HEK293 (cell line): ENCODE measurements around the gene EXOSC5.

Experiments
- CTCF ChIA-PET: fragments of 350-600 bp; formaldehyde crosslinking; extraction: SDS; loops from one replicate; lab custom pipeline; 2021; ENCODE audit warnings: antibody characterized with exemption; lab: Yijun Ruan, JAX
- POLR2A ChIA-PET: fragments of 300-600 bp; formaldehyde crosslinking; extraction: SDS; loops from one replicate; lab custom pipeline; 2020; ENCODE audit warnings: antibody characterized with exemption, inconsistent platforms; lab: Yijun Ruan, JAX
- H3K27ac ChIP-seq: fragments of 200-500 bp; sonication (Bioruptor generic); 2 replicates; pipeline ENCODE4 v1.5.1; 2014; ENCODE audit warnings: low read depth, low read length, control low read depth, inconsistent platforms; ENCODE audit errors: extremely low read depth
- H3K36me3 ChIP-seq, 2 experiments: fragments of 200-500 bp in 1 of 2; sonication (Bioruptor generic) in 1 of 2; 1 replicate in 1 of 2; 2 replicates in 1 of 2; pipeline ENCODE4 v1.5.1; 2014 to 2017; ENCODE audit warnings: inconsistent platforms in 2 of 2, low read length in 2 of 2; ENCODE audit not compliant: control insufficient read depth in 2 of 2, insufficient read depth in 1 of 2
- H3K4me1 ChIP-seq: fragments of 200-500 bp; sonication (Bioruptor generic); 2 replicates; pipeline ENCODE4 v1.5.1; 2014; ENCODE audit warnings: mild to moderate bottlenecking, low read length, inconsistent platforms; ENCODE audit not compliant: control insufficient read depth, insufficient read depth
- H3K4me3 ChIP-seq: 2 replicates; pipeline ENCODE4 v1.5.1; 2011; ENCODE audit warnings: low read depth, mild to moderate bottlenecking, control low read depth, low read length, moderate library complexity
- H3K9me3 ChIP-seq: fragments of 200-500 bp; sonication (Bioruptor generic); 2 replicates; pipeline ENCODE4 v1.5.1; 2014; ENCODE audit warnings: low read depth, low read length, inconsistent platforms; ENCODE audit not compliant: control insufficient read depth, insufficient read depth
- KLF7 ChIP-seq: fragments of 450-650 bp; formaldehyde crosslinking; IDR thresholded peaks from 2 replicates; pipeline ENCODE4 v1.5.1; 2016; ENCODE audit warnings: missing biosample characterization, missing genetic modification characterization, borderline replicate concordance
- ZFP37 ChIP-seq: fragments of 450-650 bp; formaldehyde crosslinking; IDR thresholded peaks from 2 replicates; pipeline ENCODE4 v1.5.1; 2016; ENCODE audit warnings: missing biosample characterization, missing genetic modification characterization
- ZNF114 ChIP-seq: fragments of 450-650 bp; formaldehyde crosslinking; IDR thresholded peaks from 2 replicates; pipeline ENCODE4 v1.5.0; 2017; ENCODE audit warnings: missing biosample characterization, missing genetic modification characterization
- ZNF148 ChIP-seq: fragments of 450-650 bp; formaldehyde crosslinking; IDR thresholded peaks from 2 replicates; pipeline ENCODE4 v1.5.0; 2017; ENCODE audit warnings: missing biosample characterization, missing genetic modification characterization, borderline replicate concordance
- ZNF221 ChIP-seq: fragments of 450-650 bp; formaldehyde crosslinking; IDR thresholded peaks from 2 replicates; pipeline ENCODE4 v1.5.1; 2017; ENCODE audit warnings: missing biosample characterization, missing genetic modification characterization, borderline replicate concordance
- ZNF223 ChIP-seq: fragments of 450-650 bp; formaldehyde crosslinking; IDR thresholded peaks from 2 replicates; pipeline ENCODE4 v1.5.1; 2016; ENCODE audit warnings: missing biosample characterization, missing genetic modification characterization
- ZNF274 ChIP-seq, 2 experiments: fragments of 200-500 bp in 1 of 2; fragments of 450-650 bp in 1 of 2; sonication (Bioruptor generic) in 1 of 2; formaldehyde crosslinking in 1 of 2; IDR thresholded peaks; 2 replicates each; pipeline versions ENCODE4 v1.5.1 to v1.6.1; 2014 to 2016; ENCODE audit warnings: borderline replicate concordance in 1 of 2, inconsistent platforms in 1 of 2, low read length in 1 of 2, missing biosample characterization in 1 of 2, missing genetic modification characterization in 1 of 2
- ZNF530 ChIP-seq: fragments of 450-650 bp; formaldehyde crosslinking; IDR thresholded peaks from 2 replicates; pipeline ENCODE4 v1.5.1; 2016; ENCODE audit warnings: low read depth, missing biosample characterization, missing genetic modification characterization
- ZNF544 ChIP-seq: fragments of 450-650 bp; formaldehyde crosslinking; IDR thresholded peaks from 2 replicates; pipeline ENCODE4 v1.5.0; 2017; ENCODE audit warnings: missing biosample characterization, missing genetic modification characterization
- ZNF548 ChIP-seq: fragments of 450-650 bp; formaldehyde crosslinking; IDR thresholded peaks from 2 replicates; pipeline ENCODE4 v1.5.1; 2016; ENCODE audit warnings: missing biosample characterization, missing genetic modification characterization
- ZNF629 ChIP-seq: fragments of 450-650 bp; formaldehyde crosslinking; IDR thresholded peaks from 2 replicates; pipeline ENCODE4 v1.5.1; 2017; ENCODE audit warnings: missing biosample characterization, missing genetic modification characterization
- ZNF677 ChIP-seq: fragments of 450-650 bp; IDR thresholded peaks from 2 replicates; pipeline ENCODE4 v1.5.0; 2018; ENCODE audit warnings: missing biosample characterization, mild to moderate bottlenecking, missing genetic modification characterization, moderate library complexity
- ZSCAN30 ChIP-seq: fragments of 450-650 bp; IDR thresholded peaks from 2 replicates; pipeline ENCODE4 v1.5.1; 2018; ENCODE audit warnings: missing biosample characterization, mild to moderate bottlenecking, missing genetic modification characterization, moderate library complexity
- ZSCAN4 ChIP-seq: fragments of 450-650 bp; formaldehyde crosslinking; IDR thresholded peaks from 2 replicates; pipeline ENCODE4 v1.5.1; 2017; ENCODE audit warnings: missing biosample characterization, missing genetic modification characterization
- TF ChIP-seq, protein P1 (sequence below): IDR thresholded peaks from 2 replicates; pipeline ENCODE4 v1.6.1; 2011; ENCODE audit warnings: mild to moderate bottlenecking, low read depth, low read length, borderline replicate concordance
- TF ChIP-seq, protein P2 (sequence below): fragments of 450-650 bp; formaldehyde crosslinking; IDR thresholded peaks from 2 replicates; pipeline ENCODE4 v1.5.1; 2016; ENCODE audit warnings: missing biosample characterization, missing genetic modification characterization
- TF ChIP-seq, protein P3 (sequence below): fragments of 450-650 bp; formaldehyde crosslinking; IDR thresholded peaks from 2 replicates; pipeline ENCODE4 v1.5.1; 2017; ENCODE audit warnings: missing biosample characterization, missing genetic modification characterization

Gene EXOSC5

GRCh38 chr19:41415154-41415571, 18.0 kb upstream of the EXOSC5 start:
- peaks cover 32 to 40% of the 10 kb centered on the region in 2 experiments for H3K36me3 ChIP-seq

More at GRCh38 chr19:41415154-41415571, 18.0 kb upstream of the EXOSC5 start:
- POLR2A ChIA-PET: no interaction called here
- TF ChIP-seq ZNF274 (IDR thresholded peaks at IDR 0.05; ENCODE audit: low read length) (no peak), ZNF274 (tag by site-specific recombination; IDR thresholded peaks at IDR 0.05; ENCODE audit: borderline replicate concordance) (no peak), ZNF544 (tag by site-specific recombination) (no peak), ZSCAN30 (tag by site-specific recombination) (no peak), ZNF677 (no peak), ZSCAN4 (tag by site-specific recombination) (no peak), ZNF629 (no peak), ZNF223 (tag by site-specific recombination) (no peak), KLF7 (tag by site-specific recombination) (no peak), ZFP37 (tag by site-specific recombination) (no peak), ZNF530 (tag by site-specific recombination) (no peak), ZNF221 (tag by site-specific recombination) (no peak), ZNF114 (tag by site-specific recombination) (no peak), ZNF548 (no peak), ZNF148 (tag by site-specific recombination) (no peak)
- TF ChIP-seq, protein P1, sequence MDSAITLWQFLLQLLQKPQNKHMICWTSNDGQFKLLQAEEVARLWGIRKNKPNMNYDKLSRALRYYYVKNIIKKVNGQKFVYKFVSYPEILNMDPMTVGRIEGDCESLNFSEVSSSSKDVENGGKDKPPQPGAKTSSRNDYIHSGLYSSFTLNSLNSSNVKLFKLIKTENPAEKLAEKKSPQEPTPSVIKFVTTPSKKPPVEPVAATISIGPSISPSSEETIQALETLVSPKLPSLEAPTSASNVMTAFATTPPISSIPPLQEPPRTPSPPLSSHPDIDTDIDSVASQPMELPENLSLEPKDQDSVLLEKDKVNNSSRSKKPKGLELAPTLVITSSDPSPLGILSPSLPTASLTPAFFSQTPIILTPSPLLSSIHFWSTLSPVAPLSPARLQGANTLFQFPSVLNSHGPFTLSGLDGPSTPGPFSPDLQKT: no peak
- TF ChIP-seq, protein P2, sequence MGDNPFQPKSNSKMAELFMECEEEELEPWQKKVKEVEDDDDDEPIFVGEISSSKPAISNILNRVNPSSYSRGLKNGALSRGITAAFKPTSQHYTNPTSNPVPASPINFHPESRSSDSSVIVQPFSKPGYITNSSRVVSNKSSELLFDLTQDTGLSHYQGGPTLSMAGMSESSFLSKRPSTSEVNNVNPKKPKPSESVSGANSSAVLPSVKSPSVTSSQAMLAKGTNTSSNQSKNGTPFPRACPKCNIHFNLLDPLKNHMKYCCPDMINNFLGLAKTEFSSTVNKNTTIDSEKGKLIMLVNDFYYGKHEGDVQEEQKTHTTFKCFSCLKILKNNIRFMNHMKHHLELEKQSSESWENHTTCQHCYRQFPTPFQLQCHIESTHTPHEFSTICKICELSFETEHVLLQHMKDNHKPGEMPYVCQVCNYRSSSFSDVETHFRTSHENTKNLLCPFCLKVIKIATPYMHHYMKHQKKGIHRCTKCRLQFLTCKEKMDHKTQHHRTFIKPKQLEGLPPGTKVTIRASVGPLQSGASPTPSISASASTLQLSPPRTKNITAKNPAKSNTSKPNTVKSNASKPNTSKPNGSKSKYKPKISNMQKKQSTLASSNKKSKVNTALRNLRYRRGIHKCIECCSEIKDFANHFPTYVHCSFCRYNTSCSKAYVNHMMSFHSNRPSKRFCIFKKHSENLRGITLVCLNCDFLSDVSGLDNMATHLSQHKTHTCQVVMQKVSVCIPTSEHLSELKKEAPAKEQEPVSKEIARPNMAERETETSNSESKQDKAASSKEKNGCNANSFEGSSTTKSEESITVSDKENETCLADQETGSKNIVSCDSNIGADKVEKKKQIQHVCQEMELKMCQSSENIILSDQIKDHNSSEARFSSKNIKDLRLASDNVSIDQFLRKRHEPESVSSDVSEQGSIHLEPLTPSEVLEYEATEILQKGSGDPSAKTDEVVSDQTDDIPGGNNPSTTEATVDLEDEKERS (tag by site-specific recombination): no peak
- TF ChIP-seq, protein P3, sequence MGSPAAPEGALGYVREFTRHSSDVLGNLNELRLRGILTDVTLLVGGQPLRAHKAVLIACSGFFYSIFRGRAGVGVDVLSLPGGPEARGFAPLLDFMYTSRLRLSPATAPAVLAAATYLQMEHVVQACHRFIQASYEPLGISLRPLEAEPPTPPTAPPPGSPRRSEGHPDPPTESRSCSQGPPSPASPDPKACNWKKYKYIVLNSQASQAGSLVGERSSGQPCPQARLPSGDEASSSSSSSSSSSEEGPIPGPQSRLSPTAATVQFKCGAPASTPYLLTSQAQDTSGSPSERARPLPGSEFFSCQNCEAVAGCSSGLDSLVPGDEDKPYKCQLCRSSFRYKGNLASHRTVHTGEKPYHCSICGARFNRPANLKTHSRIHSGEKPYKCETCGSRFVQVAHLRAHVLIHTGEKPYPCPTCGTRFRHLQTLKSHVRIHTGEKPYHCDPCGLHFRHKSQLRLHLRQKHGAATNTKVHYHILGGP: no peak
- Histone ChIP-seq H3K9me3 (no peaks in the 10 kb centered on the region), H3K4me3 (no peak overlapping the region), H3K4me1 (no peaks in the 10 kb centered on the region), H3K27ac (no peak overlapping the region)
- CTCF ChIA-PET: interaction anchor here (0.9 kb wide), 1 partner anchor 148 kb away, joined by 7 read pairs; no protein-coding TSS in a partner anchor
